Central memory CD8-positive, alpha-beta T cell (primary cell): ENCODE results near the gene CHCHD4.
"Not testable (repeated sequence)": the region's sequence is repeated elsewhere in the genome, so short reads cannot be mapped to it uniquely, and the experiment has no call there.

Experiments
- ATAC-seq: fragments of 150-1000 bp; cut with Tn5 transposase; replicated peaks from 2 replicates; pipeline ENCODE4 v1.10.0; 2022; ENCODE audit warnings: mild to moderate bottlenecking, moderate FRiP score, moderate number of reproducible peaks; ENCODE audit not compliant: poor library complexity, severe bottlenecking; ENCODE audit errors: extremely low read depth
- DNase-seq, 2 donors: peaks; one replicate each; pipeline ENCODE4 v3.0.0; 2021; ENCODE audit warnings: low spot score in 2 of 2
- H3K27ac Mint-ChIP-seq: one replicate; pipeline ENCODE4 v1.8.0; 2022; ENCODE audit warnings: low read depth, mild to moderate bottlenecking, moderate library complexity, mixed read lengths
- H3K27me3 Mint-ChIP-seq: one replicate; pipeline ENCODE4 v1.8.0; 2022; ENCODE audit warnings: mixed read lengths
- H3K36me3 Mint-ChIP-seq: one replicate; pipeline ENCODE4 v1.8.0; 2022; ENCODE audit warnings: mild to moderate bottlenecking, moderate library complexity, mixed read lengths; ENCODE audit not compliant: insufficient read depth
- H3K4me1 Mint-ChIP-seq: one replicate; pipeline ENCODE4 v1.8.0; 2022; ENCODE audit warnings: mixed read lengths
- H3K4me3 Mint-ChIP-seq: one replicate; pipeline ENCODE4 v1.8.0; 2022; ENCODE audit warnings: mild to moderate bottlenecking, moderate library complexity, mixed read lengths
- H3K9me3 Mint-ChIP-seq: one replicate; pipeline ENCODE4 v1.8.0; 2022; ENCODE audit warnings: mixed read lengths

The CHCHD4 gene

DNA sequence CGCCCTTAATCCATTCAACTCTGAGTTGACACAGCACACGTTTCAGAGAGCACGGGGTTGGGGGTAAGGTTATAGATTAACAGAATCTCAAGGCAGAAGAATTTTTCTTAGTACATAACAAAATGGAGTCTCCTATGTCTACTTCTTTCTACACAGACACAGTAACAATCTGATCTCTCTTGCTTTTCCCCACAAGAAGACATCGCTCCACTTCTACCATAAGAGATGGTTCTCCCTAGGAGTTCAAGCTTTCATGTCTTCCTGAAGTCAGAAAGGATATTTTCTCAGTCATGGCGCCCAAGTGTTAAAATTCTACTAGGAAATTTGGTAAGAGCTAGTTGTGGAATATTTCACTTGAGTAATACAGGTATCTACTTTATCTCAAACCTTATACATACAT lies 32.7 kb downstream of the CHCHD4 start:
- ATAC-seq, DNase-seq, H3K4me3 Mint-ChIP-seq, H3K27ac Mint-ChIP-seq, H3K4me1 Mint-ChIP-seq, H3K36me3 Mint-ChIP-seq, H3K9me3 Mint-ChIP-seq: not testable (repeated sequence)
- H3K27me3 Mint-ChIP-seq, result peaks cover 61% of the 10 kb centered on the region

DNA sequence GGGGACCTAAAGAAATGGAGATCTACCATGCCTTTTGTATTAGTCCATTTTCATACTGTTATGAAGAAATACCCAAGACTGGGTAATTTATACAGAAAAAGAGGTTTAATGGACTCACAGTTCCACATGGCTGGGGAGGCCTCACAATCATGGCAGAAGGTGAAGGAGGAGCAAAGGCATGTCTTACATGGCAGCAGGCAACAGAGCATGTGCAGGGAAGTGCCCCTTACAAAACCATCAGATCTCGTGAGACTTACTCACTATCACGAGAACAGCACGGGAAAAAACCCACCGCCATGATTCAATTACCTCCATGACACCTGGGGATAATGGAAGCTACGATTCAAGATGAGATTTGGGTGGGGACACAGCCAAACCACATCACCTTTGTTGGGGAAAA lies 37.2 kb downstream of the CHCHD4 start:
- H3K4me3 Mint-ChIP-seq, DNase-seq, ATAC-seq, H3K27ac Mint-ChIP-seq, H3K36me3 Mint-ChIP-seq, H3K9me3 Mint-ChIP-seq, H3K4me1 Mint-ChIP-seq: not testable (repeated sequence)
- peaks cover 49% of the 10 kb centered on the region for H3K27me3 Mint-ChIP-seq

GRCh38 chr3:14082108-14082657 lies 42.5 kb downstream of the CHCHD4 start:
- H3K9me3 Mint-ChIP-seq, result no peaks in the 10 kb centered on the region
- H3K27ac Mint-ChIP-seq, result peak overlapping the region; percentile 18
- peaks cover 30% of the 10 kb centered on the region for H3K27me3 Mint-ChIP-seq
- DNase-seq, result no peak
- H3K4me3 Mint-ChIP-seq, result no peak overlapping the region
- no peaks in the 10 kb centered on the region for H3K4me1 Mint-ChIP-seq
- ATAC-seq, result no peak
- H3K36me3 Mint-ChIP-seq, result no peaks in the 10 kb centered on the region

DNA sequence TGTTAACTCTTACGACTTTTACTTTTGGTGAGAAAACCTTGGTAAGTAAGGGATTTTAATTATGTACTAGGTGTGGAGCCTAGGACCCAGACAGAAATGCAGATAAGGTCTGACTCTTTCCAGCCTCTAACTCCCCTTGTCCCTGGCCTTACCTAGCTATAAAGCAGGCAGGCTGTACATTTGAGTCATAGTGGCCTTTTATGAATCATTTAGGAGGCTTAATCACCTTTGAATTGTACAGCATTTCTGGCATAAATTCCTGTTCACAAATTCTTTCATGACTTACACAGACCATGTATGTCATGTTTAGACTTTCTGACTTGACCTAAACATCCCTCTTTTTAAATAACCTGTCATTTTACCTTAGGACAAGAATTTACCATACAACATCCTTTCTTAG lies 47.4 kb downstream of the CHCHD4 start:
- no peak for DNase-seq
- no peak for ATAC-seq
- no peaks in the 10 kb centered on the region for H3K4me1 Mint-ChIP-seq
- no peak overlapping the region for H3K4me3 Mint-ChIP-seq
- no peaks in the 10 kb centered on the region for H3K36me3 Mint-ChIP-seq
- no peaks in the 10 kb centered on the region for H3K9me3 Mint-ChIP-seq
- no peak overlapping the region for H3K27ac Mint-ChIP-seq
- peaks cover 22% of the 10 kb centered on the region for H3K27me3 Mint-ChIP-seq

GRCh38 chr3:14075233-14075632 lies 49.4 kb downstream of the CHCHD4 start:
- H3K27ac Mint-ChIP-seq, DNase-seq, H3K4me3 Mint-ChIP-seq, H3K36me3 Mint-ChIP-seq, H3K9me3 Mint-ChIP-seq, ATAC-seq, H3K4me1 Mint-ChIP-seq: not testable (repeated sequence)
- peaks cover 32% of the 10 kb centered on the region for H3K27me3 Mint-ChIP-seq

GRCh38 chr3:14064910-14065309 lies 59.8 kb downstream of the CHCHD4 start:
- Mint-ChIP-seq H3K4me1 (no peaks in the 10 kb centered on the region), H3K27ac (no peak overlapping the region), H3K9me3 (no peaks in the 10 kb centered on the region), H3K27me3 (peaks cover 34% of the 10 kb centered on the region), H3K36me3 (no peaks in the 10 kb centered on the region), H3K4me3 (no peak overlapping the region)
- DNase-seq (no peak), ATAC-seq (no peak)

DNA sequence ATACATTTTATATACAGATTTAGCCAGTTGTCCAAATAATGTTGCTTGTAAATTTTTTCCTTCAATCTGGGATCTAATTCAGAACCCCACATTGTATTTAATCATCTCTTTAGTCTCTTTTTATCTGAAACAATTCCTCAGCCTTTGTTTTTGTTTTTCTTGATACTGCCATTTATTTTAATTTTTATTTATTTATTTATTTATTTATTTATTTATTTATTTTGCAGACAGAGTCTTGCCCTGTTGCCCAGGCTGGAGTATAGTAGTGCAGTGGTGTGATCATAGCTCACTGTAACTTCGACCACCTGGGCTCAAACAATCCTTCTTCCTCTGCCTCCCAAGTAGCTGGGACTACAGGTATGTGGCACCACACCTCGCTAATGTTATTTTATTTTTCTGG lies 61.5 kb downstream of the CHCHD4 start:
- ATAC-seq, result no peak
- no peak overlapping the region for H3K4me3 Mint-ChIP-seq

More for the DNA sequence above, 61.5 kb downstream of the CHCHD4 start:
- H3K27ac Mint-ChIP-seq, result no peak overlapping the region
- DNase-seq, result no peak
- H3K9me3 Mint-ChIP-seq, result no peaks in the 10 kb centered on the region
- no peaks in the 10 kb centered on the region for H3K36me3 Mint-ChIP-seq
- no peaks in the 10 kb centered on the region for H3K4me1 Mint-ChIP-seq
- H3K27me3 Mint-ChIP-seq, result peaks cover 26% of the 10 kb centered on the region
